H1 (cell line): ENCODE results near the gene ACTN4. TPM values are rescaled to one million over a fixed set of nuclear protein-coding genes. Genes with fewer than 3 reads are reported as not detected.

Experiments used
- BCL11A ChIP-seq, 2 experiments: IDR thresholded peaks; one replicate each; pipeline ENCODE4 v1.6.1; 2011; ENCODE audit warnings: low read depth in 2 of 2, low read length in 2 of 2, mild to moderate bottlenecking in 2 of 2
- MAFK ChIP-seq: IDR thresholded peaks from 2 replicates; pipeline ENCODE4 v1.6.1; 2012; ENCODE audit warnings: low read depth, mild to moderate bottlenecking, improper control_type of control experiment, low read length
- SP2 ChIP-seq: IDR thresholded peaks from 2 replicates; pipeline ENCODE4 v1.6.1; 2012; ENCODE audit warnings: mild to moderate bottlenecking, low read length, inconsistent platforms
- polyA plus RNA-seq, 7 experiments: library from polyadenylated mRNA; depleted of rRNA in 3 of 7; stranded (reverse) in 5 of 7; unstranded in 2 of 7; fragments of >200 nt in 5 of 7; fragments of 200-250 nt in 2 of 7; gene quantifications; 1 replicate in 5 of 7; 2 replicates in 1 of 7; 4 replicates in 1 of 7; pipeline versions ENCODE4 v1.2.1 to v1.2.3, GENCODE V29; 2011 to 2013; ENCODE audit warnings: missing spikeins in 2 of 7, mixed read lengths in 2 of 7
- total RNA-seq: library from RNA; stranded (reverse); fragmentation: NEBNext Ultra II Directional; extraction: Animal tissue kit (Norgen Biotek cat#: 25700); gene quantifications from 2 replicates; pipeline ENCODE4 v1.2.1, GENCODE V29; 2021
- TF ChIP-seq, protein P1 (sequence below): IDR thresholded peaks from 2 replicates; pipeline ENCODE4 v1.6.1; 2012; ENCODE audit warnings: inconsistent platforms
- TF ChIP-seq, protein P2 (sequence below): IDR thresholded peaks from 2 replicates; pipeline ENCODE4 v1.6.1; 2012; ENCODE audit warnings: inconsistent platforms

ACTN4 gene
- total and polyA plus RNA-seq, 2 of the 8 experiments (the other 6 are each of a cell fraction or from before 2014, with no cell fraction given): 211 to 520 TPM

DNA sequence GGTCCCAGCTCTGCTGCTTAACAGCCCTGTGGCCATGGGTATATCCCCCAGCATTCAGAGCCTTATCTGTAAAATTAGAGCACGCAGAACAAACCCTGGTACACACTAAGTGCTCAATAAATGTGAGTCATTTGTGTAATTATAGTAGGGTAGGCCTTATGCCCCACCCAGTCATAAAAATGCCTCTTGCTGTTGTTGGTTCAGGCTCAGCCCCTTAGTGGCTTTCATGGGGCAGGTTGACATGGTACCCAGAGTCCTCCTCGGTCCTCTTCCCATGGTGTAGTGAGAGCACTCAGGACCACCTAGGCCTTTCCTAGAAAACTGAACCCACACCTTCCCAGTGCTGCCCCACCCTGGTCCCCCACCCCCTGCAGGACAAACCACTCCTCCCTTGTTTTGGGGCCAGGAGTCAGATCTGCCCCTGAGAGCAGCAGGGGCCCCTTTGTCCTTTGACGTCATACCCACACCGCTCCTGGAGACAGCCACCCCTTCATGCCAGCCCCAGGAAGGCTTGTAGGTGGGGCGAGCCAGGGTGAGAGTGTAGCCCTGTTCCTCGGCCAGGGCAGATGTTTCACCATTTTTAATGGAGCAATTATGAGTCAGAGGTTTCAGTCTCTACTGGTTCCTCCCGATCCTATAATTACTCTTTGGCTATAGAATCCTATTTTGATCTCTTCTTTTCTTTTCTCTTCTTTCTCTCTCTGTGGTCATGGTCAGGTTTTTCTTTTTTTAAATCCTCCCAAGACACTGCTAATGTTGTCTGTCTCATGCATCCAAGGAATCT is 36.8 kb downstream of the ACTN4 start (continued):
- TF ChIP-seq, protein P1, sequence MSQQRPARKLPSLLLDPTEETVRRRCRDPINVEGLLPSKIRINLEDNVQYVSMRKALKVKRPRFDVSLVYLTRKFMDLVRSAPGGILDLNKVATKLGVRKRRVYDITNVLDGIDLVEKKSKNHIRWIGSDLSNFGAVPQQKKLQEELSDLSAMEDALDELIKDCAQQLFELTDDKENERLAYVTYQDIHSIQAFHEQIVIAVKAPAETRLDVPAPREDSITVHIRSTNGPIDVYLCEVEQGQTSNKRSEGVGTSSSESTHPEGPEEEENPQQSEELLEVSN: no peak
- TF ChIP-seq MAFK (no peak), SP2 (no peak), BCL11A (IDR thresholded peaks at IDR 0.05; ENCODE audit: low read depth in 2 of 2, low read length in 2 of 2) (no peak)
- TF ChIP-seq, protein P2, sequence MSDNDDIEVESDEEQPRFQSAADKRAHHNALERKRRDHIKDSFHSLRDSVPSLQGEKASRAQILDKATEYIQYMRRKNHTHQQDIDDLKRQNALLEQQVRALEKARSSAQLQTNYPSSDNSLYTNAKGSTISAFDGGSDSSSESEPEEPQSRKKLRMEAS: no peak
- TF ChIP-seq, all 59 proteins: peak for 2
